ENCODE measurements around the gene FRMPD4. TPM values are rescaled to one million over a fixed set of nuclear protein-coding genes. Genes with fewer than 3 reads are reported as not detected.

Gene FRMPD4
- total RNA-seq, 2 experiments from 2014 or later = not detected

DNA sequence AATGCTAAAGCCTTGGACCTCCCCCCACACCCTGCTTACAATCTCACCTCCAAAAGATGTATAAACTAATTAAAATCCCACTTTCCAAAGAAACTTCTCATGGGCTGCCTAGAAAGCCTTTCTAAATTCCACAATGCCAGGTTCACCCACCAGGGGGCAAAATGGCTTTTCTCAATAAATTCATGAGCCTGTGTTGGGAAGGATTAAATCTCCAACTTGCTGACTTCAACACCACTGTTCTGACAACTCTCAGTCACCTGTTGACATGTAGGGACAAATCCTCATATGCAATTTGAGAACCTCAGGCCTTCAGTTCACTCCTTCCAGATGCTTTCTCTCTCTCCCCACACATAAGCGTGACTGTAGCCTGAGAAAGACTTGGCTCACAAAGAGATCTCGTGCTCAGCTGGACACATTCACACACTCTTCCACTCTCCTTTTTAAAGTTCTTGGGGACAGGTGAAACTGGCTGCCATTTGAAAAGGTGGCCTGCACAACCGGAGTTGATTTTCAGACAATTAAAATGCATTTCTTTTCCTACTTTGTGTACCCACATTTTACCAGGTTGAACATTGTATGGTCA lies 564.3 kb downstream of the FRMPD4 start:
- intact Hi-C loops (cut with DNase I, micrococcal nuclease) = no loop called here
- no peaks in the 10 kb centered on the region for H3K4me1 Mint-ChIP-seq (ENCODE audit: low read depth)
- DNase-seq = no peak

DNA sequence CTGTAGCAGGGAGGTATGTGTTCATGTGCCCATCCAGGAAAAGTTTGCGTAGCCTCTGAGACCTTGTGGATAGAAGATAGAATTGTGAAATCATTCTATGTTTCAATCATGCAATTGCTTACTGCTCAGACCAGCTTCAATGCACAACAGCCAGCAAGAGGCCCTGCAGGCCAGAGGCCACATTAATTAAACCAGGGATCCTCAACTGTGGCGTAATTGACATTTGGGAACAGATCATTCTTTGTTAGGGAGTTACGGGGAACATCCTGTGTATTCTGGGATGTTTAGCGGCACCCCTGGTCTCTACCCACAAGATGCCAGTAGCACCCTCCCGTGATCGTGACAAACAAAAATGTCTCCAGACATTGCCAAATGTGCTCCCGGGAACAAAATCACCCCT lies 566.4 kb downstream of the FRMPD4 start:
- no peaks in the 10 kb centered on the region for H3K4me1 ChIP-seq (ENCODE audit: insufficient read depth, low read length)
- Mint-ChIP-seq H3K4me3 (no peak overlapping the region), H3K27ac (no peak overlapping the region), H3K4me1 (ENCODE audit: low read depth) (no peaks in the 10 kb centered on the region), H3K9me3 (no peaks in the 10 kb centered on the region), H3K36me3 (ENCODE audit: low read depth) (no peaks in the 10 kb centered on the region), H3K27me3 (peaks cover 5% of the 10 kb centered on the region)
- POLR2A ChIA-PET = no interaction called here
- no peak overlapping the region for H3K4me3 ChIP-seq (ENCODE audit: low read length)
- CTCF ChIA-PET = no interaction called here
- H3K27me3 ChIP-seq (ENCODE audit: control insufficient read depth in 1 of 2, insufficient read depth in 2 of 2, low read length in 2 of 2) = no peaks in the 10 kb centered on the region
- intact Hi-C loops (cut with DNase I, micrococcal nuclease) = no loop called here
- ATAC-seq (ENCODE audit: poor library complexity) (no peak), DNase-seq (no peak)
- H3K9me3 ChIP-seq (ENCODE audit: control insufficient read depth in 1 of 2, insufficient read depth in 1 of 2, low read length in 2 of 2) = no peaks in the 10 kb centered on the region
- no peaks in the 10 kb centered on the region for H3K36me3 ChIP-seq (ENCODE audit: insufficient read depth, low read length)
- no peak overlapping the region for H3K27ac ChIP-seq (ENCODE audit: low read depth in 1 of 2, low read length in 2 of 2)
- TF ChIP-seq, protein P1, sequence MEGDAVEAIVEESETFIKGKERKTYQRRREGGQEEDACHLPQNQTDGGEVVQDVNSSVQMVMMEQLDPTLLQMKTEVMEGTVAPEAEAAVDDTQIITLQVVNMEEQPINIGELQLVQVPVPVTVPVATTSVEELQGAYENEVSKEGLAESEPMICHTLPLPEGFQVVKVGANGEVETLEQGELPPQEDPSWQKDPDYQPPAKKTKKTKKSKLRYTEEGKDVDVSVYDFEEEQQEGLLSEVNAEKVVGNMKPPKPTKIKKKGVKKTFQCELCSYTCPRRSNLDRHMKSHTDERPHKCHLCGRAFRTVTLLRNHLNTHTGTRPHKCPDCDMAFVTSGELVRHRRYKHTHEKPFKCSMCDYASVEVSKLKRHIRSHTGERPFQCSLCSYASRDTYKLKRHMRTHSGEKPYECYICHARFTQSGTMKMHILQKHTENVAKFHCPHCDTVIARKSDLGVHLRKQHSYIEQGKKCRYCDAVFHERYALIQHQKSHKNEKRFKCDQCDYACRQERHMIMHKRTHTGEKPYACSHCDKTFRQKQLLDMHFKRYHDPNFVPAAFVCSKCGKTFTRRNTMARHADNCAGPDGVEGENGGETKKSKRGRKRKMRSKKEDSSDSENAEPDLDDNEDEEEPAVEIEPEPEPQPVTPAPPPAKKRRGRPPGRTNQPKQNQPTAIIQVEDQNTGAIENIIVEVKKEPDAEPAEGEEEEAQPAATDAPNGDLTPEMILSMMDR (IDR thresholded peaks at IDR 0.05) = no peak

More for the DNA sequence above, 564.3 kb downstream of the FRMPD4 start:
- ChIA-PET POLR2A (no interaction called here), CTCF (no interaction called here)
- no peaks in the 10 kb centered on the region for H3K4me1 ChIP-seq (ENCODE audit: insufficient read depth, low read length)
- TF ChIP-seq, protein P1 (IDR thresholded peaks at IDR 0.05) = no peak
- Mint-ChIP-seq H3K27ac (no peak overlapping the region), H3K36me3 (ENCODE audit: low read depth) (no peaks in the 10 kb centered on the region), H3K9me3 (no peaks in the 10 kb centered on the region), H3K4me3 (no peak overlapping the region), H3K27me3 (peaks cover 5% of the 10 kb centered on the region)
- no peaks in the 10 kb centered on the region for H3K36me3 ChIP-seq (ENCODE audit: insufficient read depth, low read length)
- no peak overlapping the region for H3K27ac ChIP-seq (ENCODE audit: low read depth in 1 of 2, low read length in 2 of 2)
- peaks cover 0 to 5% of the 10 kb centered on the region in 2 experiments for H3K27me3 ChIP-seq (ENCODE audit: control insufficient read depth in 1 of 2, insufficient read depth in 2 of 2, low read length in 2 of 2)
- no peaks in the 10 kb centered on the region for H3K9me3 ChIP-seq (ENCODE audit: control insufficient read depth in 1 of 2, insufficient read depth in 1 of 2, low read length in 2 of 2)
- H3K4me3 ChIP-seq (ENCODE audit: low read length) = no peak overlapping the region
- ATAC-seq (ENCODE audit: poor library complexity) = no peak

DNA sequence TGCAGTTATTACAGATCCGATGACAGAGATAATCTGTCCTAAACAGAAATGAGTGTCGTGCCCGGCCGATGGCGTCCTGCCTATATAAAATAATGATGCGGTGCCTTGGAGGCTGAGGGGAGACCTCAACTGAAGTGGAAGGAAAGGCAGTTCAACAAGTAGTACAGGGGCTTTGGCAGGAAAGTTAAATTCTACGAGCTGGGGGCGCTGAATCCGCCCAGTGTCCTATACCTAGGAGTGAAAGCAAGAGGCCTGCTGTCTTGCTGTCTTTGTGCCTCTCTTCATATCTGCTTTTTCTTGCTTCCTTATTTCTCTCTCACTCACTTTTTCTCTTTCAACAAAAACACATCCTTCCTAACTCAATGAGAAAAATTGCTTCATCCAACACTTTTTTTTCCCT lies 570.8 kb downstream of the FRMPD4 start:
- no peaks in the 10 kb centered on the region for H3K4me1 Mint-ChIP-seq (ENCODE audit: low read depth)
- POLR2A ChIA-PET = no interaction called here
- no peak overlapping the region for H3K4me3 ChIP-seq (ENCODE audit: low read length)
- CTCF ChIA-PET = no interaction called here
- no peaks in the 10 kb centered on the region for H3K9me3 ChIP-seq (ENCODE audit: control insufficient read depth in 1 of 2, insufficient read depth in 1 of 2, low read length in 2 of 2)
- DNase-seq = no peak
- no peak overlapping the region for H3K27ac Mint-ChIP-seq
- no peaks in the 10 kb centered on the region for H3K36me3 Mint-ChIP-seq (ENCODE audit: low read depth)
- TF ChIP-seq, protein P1 (IDR thresholded peaks at IDR 0.05) = no peak
- H3K27me3 Mint-ChIP-seq = no peaks in the 10 kb centered on the region
- no peak overlapping the region for H3K4me3 Mint-ChIP-seq
- intact Hi-C loops (cut with DNase I, micrococcal nuclease) = no loop called here
- H3K36me3 ChIP-seq (ENCODE audit: insufficient read depth, low read length) = no peaks in the 10 kb centered on the region
- no peak overlapping the region for H3K27ac ChIP-seq (ENCODE audit: low read depth in 1 of 2, low read length in 2 of 2)
- no peak for ATAC-seq (ENCODE audit: poor library complexity)
- H3K9me3 Mint-ChIP-seq = no peaks in the 10 kb centered on the region
- H3K4me1 ChIP-seq (ENCODE audit: insufficient read depth, low read length) = no peaks in the 10 kb centered on the region
- H3K27me3 ChIP-seq (ENCODE audit: control insufficient read depth in 1 of 2, insufficient read depth in 2 of 2, low read length in 2 of 2) = no peaks in the 10 kb centered on the region
